HG03469 (cell line): ENCODE measurements around the gene RCAN3.
A peak's percentile ranks its signal among the peaks of the same experiment; 100 is the strongest.
"Not testable (repeated sequence)": the region's sequence is repeated elsewhere in the genome, so short reads cannot be mapped to it uniquely, and the experiment has no call there.

ENCODE experiments used
- ATAC-seq: cut with Tn5 transposase; IDR thresholded peaks from one replicate; pipeline ENCODE4 v1.9.1; 2021; ENCODE audit warnings: mild to moderate bottlenecking, moderate library complexity, moderate number of reproducible peaks; ENCODE audit not compliant: unreplicated experiment

The RCAN3 gene

GRCh38 chr1:24484199-24484598, 18.4 kb upstream of the RCAN3 start:
- no peak for ATAC-seq

GRCh38 chr1:24486331-24487065, 16.1 kb upstream of the RCAN3 start:
- no peak for ATAC-seq

GRCh38 chr1:24487455-24487854, 15.2 kb upstream of the RCAN3 start:
- ATAC-seq, result no peak

- not testable (repeated sequence) for ATAC-seq
Measured at GRCh38 chr1:24488159-24488558, 14.5 kb upstream of the RCAN3 start.

GRCh38 chr1:24489674-24490073, 13.0 kb upstream of the RCAN3 start:
- ATAC-seq, result no peak

- no peak for ATAC-seq
Measured at GRCh38 chr1:24490101-24490781, 12.4 kb upstream of the RCAN3 start.

GRCh38 chr1:24491577-24492360, 10.9 kb upstream of the RCAN3 start:
- ATAC-seq, result no peak

GRCh38 chr1:24492935-24493334, 9.7 kb upstream of the RCAN3 start:
- ATAC-seq, result not testable (repeated sequence)

GRCh38 chr1:24493785-24494184, 8.9 kb upstream of the RCAN3 start:
- ATAC-seq, result no peak

GRCh38 chr1:24498589-24498988, 4.0 kb upstream of the RCAN3 start:
- ATAC-seq, result no peak

- no peak for ATAC-seq
Measured at GRCh38 chr1:24500448-24501048, 2.1 kb upstream of the RCAN3 start.

- ATAC-seq, result no peak
Measured at GRCh38 chr1:24501371-24502064, 1.1 kb upstream of the RCAN3 start.

- peak; percentile 21 for ATAC-seq
Measured at GRCh38 chr1:24502065-24502708, 449 bp upstream of the RCAN3 start.

GRCh38 chr1:24503059-24503751, 569 bp downstream of the RCAN3 start:
- ATAC-seq, result no peak

- no peak for ATAC-seq
Measured at GRCh38 chr1:24503870-24504523, 1.4 kb downstream of the RCAN3 start.

GRCh38 chr1:24504560-24504959, 1.9 kb downstream of the RCAN3 start:
- no peak for ATAC-seq

GRCh38 chr1:24505816-24506215, 3.2 kb downstream of the RCAN3 start:
- ATAC-seq, result no peak

GRCh38 chr1:24506691-24507381, 4.2 kb downstream of the RCAN3 start:
- no peak for ATAC-seq
